Neuronal stem cell (in vitro differentiated cells): ENCODE results near the gene QPCT.

Experiments
- DNase-seq: peaks from one replicate; pipeline ENCODE4 v3.0.0-alpha.2; 2013; ENCODE audit warnings: low spot score
- H2AFZ ChIP-seq: one replicate; pipeline ENCODE4 v1.6.1; 2013; ENCODE audit warnings: mild to moderate bottlenecking, low read length, inconsistent platforms
- H2AK5ac ChIP-seq: 2 replicates; pipeline ENCODE4 v1.6.1; 2013; ENCODE audit warnings: low read depth, mild to moderate bottlenecking, inconsistent platforms, low read length, moderate library complexity, mixed read lengths
- H2BK120ac ChIP-seq: 2 replicates; pipeline ENCODE4 v1.6.1; 2013; ENCODE audit warnings: low read depth, mild to moderate bottlenecking, inconsistent platforms, low read length, moderate library complexity, mixed read lengths
- H2BK12ac ChIP-seq: one replicate; pipeline ENCODE4 v1.6.1; 2013; ENCODE audit warnings: low read length, inconsistent platforms
- H2BK15ac ChIP-seq: 2 replicates; pipeline ENCODE4 v1.6.1; 2013; ENCODE audit warnings: mild to moderate bottlenecking, low read length, inconsistent platforms, mixed read lengths
- H2BK5ac ChIP-seq: one replicate; pipeline ENCODE4 v1.6.1; 2013; ENCODE audit warnings: inconsistent platforms, mild to moderate bottlenecking, low read length, moderate library complexity
- H3K14ac ChIP-seq: one replicate; pipeline ENCODE4 v1.6.1; 2013; ENCODE audit warnings: low read length, inconsistent platforms
- H3K18ac ChIP-seq: 2 replicates; pipeline ENCODE4 v1.6.1; 2013; ENCODE audit warnings: low read length, inconsistent platforms
- H3K23ac ChIP-seq: 2 replicates; pipeline ENCODE4 v1.6.1; 2013; ENCODE audit warnings: low read depth, mild to moderate bottlenecking, mixed read lengths, low read length, inconsistent platforms; ENCODE audit not compliant: poor library complexity
- H3K27ac ChIP-seq: replicated peaks from 3 replicates; pipeline ENCODE4 v1.5.1; 2013; ENCODE audit warnings: low read length, inconsistent platforms
- H3K27me3 ChIP-seq, 3 experiments: 2 replicates each; pipeline ENCODE4 v1.6.1; 2013; ENCODE audit warnings: low read length in 3 of 3, mild to moderate bottlenecking in 2 of 3, inconsistent platforms in 1 of 3, low read depth in 1 of 3, mixed read lengths in 1 of 3, moderate library complexity in 1 of 3; ENCODE audit not compliant: control insufficient read depth in 3 of 3, insufficient read depth in 3 of 3
- H3K36me3 ChIP-seq, 2 donors: replicated peaks in 1 of 2; 2 replicates each; pipeline ENCODE4 v1.6.1; 2013; ENCODE audit warnings: low read length in 2 of 2; ENCODE audit not compliant: control insufficient read depth in 2 of 2, insufficient read depth in 2 of 2
- H3K4ac ChIP-seq: 2 replicates; pipeline ENCODE4 v1.6.1; 2013; ENCODE audit warnings: inconsistent platforms, mild to moderate bottlenecking, low read length, moderate library complexity
- H3K4me1 ChIP-seq, 2 donors: 1 replicate in 1 of 2; 2 replicates in 1 of 2; pipeline ENCODE4 v1.6.1; 2013; ENCODE audit warnings: low read length in 2 of 2, low read depth in 1 of 2; ENCODE audit not compliant: control insufficient read depth in 2 of 2, insufficient read depth in 1 of 2
- H3K4me2 ChIP-seq: one replicate; pipeline ENCODE4 v1.6.1; 2013; ENCODE audit warnings: mild to moderate bottlenecking, low read length, inconsistent platforms; ENCODE audit not compliant: insufficient read depth, poor library complexity, severe bottlenecking
- H3K4me3 ChIP-seq, 2 donors: 2 replicates each; pipeline ENCODE4 v1.5.1; 2013; ENCODE audit warnings: low read length in 2 of 2, mild to moderate bottlenecking in 2 of 2, inconsistent platforms in 1 of 2, moderate library complexity in 1 of 2
- H3K79me1 ChIP-seq: one replicate; pipeline ENCODE4 v1.6.1; 2013; ENCODE audit warnings: low read depth, mild to moderate bottlenecking, inconsistent platforms, low read length, moderate library complexity
- H3K9ac ChIP-seq: one replicate; pipeline ENCODE4 v1.6.1; 2013; ENCODE audit warnings: mild to moderate bottlenecking, low read depth, low read length, inconsistent platforms; ENCODE audit not compliant: poor library complexity
- H3K9me3 ChIP-seq, 2 donors: replicated peaks in 1 of 2; 2 replicates each; pipeline versions ENCODE3 to v1.6.1; 2013; ENCODE audit warnings: low read length in 2 of 2, mild to moderate bottlenecking in 2 of 2, inconsistent platforms in 1 of 2, low read depth in 1 of 2, mixed read lengths in 1 of 2, moderate library complexity in 1 of 2; ENCODE audit not compliant: control insufficient read depth in 2 of 2, insufficient read depth in 1 of 2
- H4K8ac ChIP-seq: one replicate; pipeline ENCODE4 v1.6.1; 2013; ENCODE audit warnings: low read depth, mild to moderate bottlenecking, inconsistent platforms, low read length, moderate library complexity
- H4K91ac ChIP-seq: one replicate; pipeline ENCODE4 v1.6.1; 2013; ENCODE audit warnings: low read length, low read depth, mild to moderate bottlenecking, inconsistent platforms; ENCODE audit not compliant: poor library complexity
- WGBS, 2 donors: extraction: QIAGEN DNeasy Blood & Tissue Kit; methylation state at CpG; one replicate each; pipeline ENCODE4 v1.1.7; 2013; ENCODE audit warnings: missing lambda C conversion rate in 2 of 2, mixed read lengths in 1 of 2; ENCODE audit not compliant: insufficient read length in 2 of 2, insufficient replicate concordance in 1 of 2; ENCODE audit errors: extremely low coverage in 2 of 2; 5-methylcytosine and 5-hydroxymethylcytosine counted together

Gene QPCT

DNA sequence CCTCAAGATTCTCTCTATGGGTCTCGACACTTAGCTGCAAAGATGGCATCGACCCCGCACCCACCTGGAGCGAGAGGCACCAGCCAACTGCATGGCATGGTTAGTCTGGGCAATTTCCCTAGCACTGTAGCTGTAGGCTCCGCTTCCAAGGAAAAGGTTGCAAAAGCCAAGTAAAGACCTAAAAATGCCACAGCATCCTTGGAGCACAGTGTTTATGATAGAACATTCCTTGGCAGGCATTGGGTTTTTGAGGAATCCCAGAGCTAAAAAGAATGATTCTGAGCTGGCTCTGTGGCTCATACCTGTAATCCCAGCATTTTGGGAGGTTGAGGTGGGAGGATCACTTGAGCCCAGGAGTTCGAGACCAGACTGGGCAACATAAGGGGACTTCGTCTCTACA lies 22.9 kb downstream of the QPCT start:
- Histone ChIP-seq H2BK120ac (no peak overlapping the region), H3K4me3 (no peak overlapping the region), H3K79me1 (peaks cover 1% of the 10 kb centered on the region), H3K23ac (no peak overlapping the region), H3K4me1 (no peaks in the 10 kb centered on the region), H4K91ac (no peak overlapping the region), H3K36me3 (no peaks in the 10 kb centered on the region), H3K9ac (no peak overlapping the region), H2AFZ (no peak overlapping the region), H4K8ac (no peak overlapping the region), H3K18ac (no peak overlapping the region), H3K27me3 (peaks cover 0 to 3% (median 0%) of the 10 kb centered on the region in 3 experiments), H2BK15ac (no peak overlapping the region), H2BK5ac (no peak overlapping the region), H3K27ac (no peak overlapping the region), H2BK12ac (no peak overlapping the region), H2AK5ac (no peak overlapping the region), H3K9me3 (no peaks in the 10 kb centered on the region), H3K4me2 (no peak overlapping the region), H3K14ac (no peak overlapping the region), H3K4ac (no peak overlapping the region)
- WGBS, 2 donors = no CpG with 5 or more reads among the region's 7 CpGs
- no peak for DNase-seq

DNA sequence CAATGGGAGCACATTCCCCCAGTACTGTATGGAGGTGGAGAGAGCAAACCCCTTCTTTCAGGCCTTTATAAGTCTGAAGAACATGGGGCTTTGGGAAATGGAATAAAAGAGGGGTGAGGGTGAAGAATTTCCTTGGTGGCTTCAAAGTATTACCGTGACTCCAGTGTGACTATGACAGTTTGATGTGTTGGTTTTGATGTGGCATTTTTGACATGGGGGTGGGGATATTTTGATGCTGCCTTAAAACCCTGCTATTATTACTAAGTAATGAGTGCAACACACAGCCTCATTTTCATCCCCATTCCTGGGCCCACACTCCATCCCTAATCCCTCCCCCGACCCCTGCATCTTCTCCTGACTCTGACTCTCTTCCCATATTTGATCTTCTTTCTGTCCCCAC lies 23.6 kb downstream of the QPCT start:
- Histone ChIP-seq H3K4ac (no peak overlapping the region), H2BK120ac (no peak overlapping the region), H2AFZ (no peak overlapping the region), H3K27ac (no peak overlapping the region), H3K14ac (no peak overlapping the region), H3K9me3 (no peaks in the 10 kb centered on the region), H3K18ac (no peak overlapping the region), H4K91ac (no peak overlapping the region), H3K4me1 (no peaks in the 10 kb centered on the region), H3K36me3 (no peaks in the 10 kb centered on the region), H3K23ac (no peak overlapping the region), H2BK5ac (no peak overlapping the region), H3K4me2 (no peak overlapping the region), H3K79me1 (peaks cover 1% of the 10 kb centered on the region), H3K9ac (no peak overlapping the region), H2BK12ac (no peak overlapping the region), H4K8ac (no peak overlapping the region), H3K27me3 (no peaks in the 10 kb centered on the region), H2AK5ac (no peak overlapping the region), H3K4me3 (no peak overlapping the region), H2BK15ac (no peak overlapping the region)
- no CpG with 5 or more reads among the region's 2 CpGs for WGBS, 2 donors
- no peak for DNase-seq

DNA sequence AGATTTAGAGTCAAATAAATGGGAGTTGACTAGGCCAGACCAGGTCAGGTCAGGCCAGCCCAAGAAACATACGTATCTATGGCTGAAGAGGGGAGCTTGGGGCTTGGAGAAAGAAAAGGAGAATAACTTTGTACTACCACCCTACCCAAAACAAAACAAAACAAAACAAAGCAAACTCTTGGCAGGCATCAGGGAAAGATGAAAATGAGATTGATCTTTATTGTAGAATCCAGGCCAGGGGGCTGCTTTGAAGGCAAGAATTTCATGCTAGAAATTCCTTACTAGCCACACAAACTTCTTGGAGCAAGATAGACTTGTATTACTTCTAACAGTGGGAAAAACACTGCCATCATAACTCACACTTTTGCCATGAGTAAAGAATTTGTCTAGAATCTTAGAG lies 26.2 kb downstream of the QPCT start:
- Histone ChIP-seq H2BK15ac (no peak overlapping the region), H4K91ac (no peak overlapping the region), H3K14ac (no peak overlapping the region), H2BK12ac (no peak overlapping the region), H3K27me3 (no peaks in the 10 kb centered on the region), H3K23ac (no peak overlapping the region), H3K9ac (no peak overlapping the region), H3K18ac (no peak overlapping the region), H2AFZ (no peak overlapping the region), H3K27ac (no peak overlapping the region), H3K4me1 (no peaks in the 10 kb centered on the region), H2BK120ac (no peak overlapping the region), H3K4me2 (no peak overlapping the region), H3K4me3 (no peak overlapping the region), H3K79me1 (peaks cover 1% of the 10 kb centered on the region), H3K4ac (no peak overlapping the region), H3K36me3 (no peaks in the 10 kb centered on the region), H3K9me3 (no peaks in the 10 kb centered on the region), H2BK5ac (no peak overlapping the region), H2AK5ac (no peak overlapping the region), H4K8ac (no peak overlapping the region)
- no peak for DNase-seq
- no CpG with 5 or more reads among the region's 1 CpG for WGBS, 2 donors

DNA sequence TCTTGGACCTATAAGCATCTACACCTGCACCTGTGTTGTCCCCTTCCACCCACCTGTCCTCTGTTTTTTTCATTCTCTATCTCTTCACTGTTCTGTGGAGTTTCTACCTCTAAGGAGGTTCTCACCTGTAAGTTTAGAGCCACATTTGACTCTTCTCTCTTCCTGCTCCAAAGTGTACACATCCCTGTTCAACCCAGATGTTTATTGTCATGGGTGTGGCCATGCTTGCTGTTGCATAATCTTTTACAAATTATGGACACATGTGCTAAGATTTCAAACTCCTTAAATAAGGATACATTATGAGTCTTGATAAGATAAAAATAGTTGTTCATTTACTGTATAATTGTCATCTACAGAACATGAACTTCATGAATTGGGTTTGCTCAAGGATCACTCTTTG lies 27.6 kb downstream of the QPCT start:
- H3K4me1 ChIP-seq = no peaks in the 10 kb centered on the region
- no peak overlapping the region for H4K8ac ChIP-seq
- H2BK12ac ChIP-seq = no peak overlapping the region
- no peak overlapping the region for H2BK15ac ChIP-seq
- no peak overlapping the region for H3K4me3 ChIP-seq
- no peak overlapping the region for H3K4ac ChIP-seq
- no peak overlapping the region for H3K23ac ChIP-seq
- H3K9ac ChIP-seq = no peak overlapping the region
- no peak overlapping the region for H3K14ac ChIP-seq
- no peak overlapping the region for H3K27ac ChIP-seq
- H3K79me1 ChIP-seq = peaks cover 1% of the 10 kb centered on the region
- H2AFZ ChIP-seq = no peak overlapping the region
- H3K18ac ChIP-seq = no peak overlapping the region
- no peak overlapping the region for H2BK120ac ChIP-seq
- no peaks in the 10 kb centered on the region for H3K9me3 ChIP-seq
- no peak overlapping the region for H3K4me2 ChIP-seq
- no peak overlapping the region for H2BK5ac ChIP-seq
- H4K91ac ChIP-seq = no peak overlapping the region
- no peaks in the 10 kb centered on the region for H3K36me3 ChIP-seq
- DNase-seq = no peak
- H2AK5ac ChIP-seq = no peak overlapping the region
- H3K27me3 ChIP-seq = no peaks in the 10 kb centered on the region
